ENCODE measurements around the gene GDF10.

The GDF10 gene

GRCh38 chr10:47337310-47337709 lies 37.3 kb downstream of the GDF10 start:
- DNase-seq, result no peak

- DNase-seq, result no peak
Measured at GRCh38 chr10:47339186-47339735, 39.3 kb downstream of the GDF10 start.

- DNase-seq, result no peak
Measured at GRCh38 chr10:47339759-47340607, 40.0 kb downstream of the GDF10 start.

- peak; percentile 74 for DNase-seq
Measured at GRCh38 chr10:47340608-47341170, 40.7 kb downstream of the GDF10 start.

GRCh38 chr10:47344996-47345870 lies 45.2 kb downstream of the GDF10 start:
- DNase-seq, result no peak

- DNase-seq, result no peak
Measured at GRCh38 chr10:47346581-47347302, 46.7 kb downstream of the GDF10 start.

GRCh38 chr10:47347303-47347675 lies 47.3 kb downstream of the GDF10 start:
- no peak for DNase-seq

GRCh38 chr10:47348138-47348651 lies 48.2 kb downstream of the GDF10 start, which contains the start of gene RBP3:
RBP3 (plus strand) TSS chr10:47348363; CDS start chr10:47348485, 122 bp downstream.
- no peak for DNase-seq

GRCh38 chr10:47348661-47349470 lies 48.9 kb downstream of the GDF10 start:
- no peak for DNase-seq

- no peak for DNase-seq
Measured at GRCh38 chr10:47349516-47349915, 49.5 kb downstream of the GDF10 start.

GRCh38 chr10:47349941-47350371 lies 50.0 kb downstream of the GDF10 start:
- DNase-seq, result no peak

- DNase-seq, result no peak
Measured at GRCh38 chr10:47350671-47351640, 51.0 kb downstream of the GDF10 start.

- no peak for DNase-seq
Measured at GRCh38 chr10:47351899-47352815, 52.2 kb downstream of the GDF10 start.

GRCh38 chr10:47353351-47353750 lies 53.4 kb downstream of the GDF10 start:
- no peak for DNase-seq

GRCh38 chr10:47354165-47354564 lies 54.2 kb downstream of the GDF10 start:
- no peak for DNase-seq

GRCh38 chr10:47354900-47355299 lies 54.9 kb downstream of the GDF10 start:
- DNase-seq, result no peak

- no peak for DNase-seq
Measured at GRCh38 chr10:47356708-47357107, 56.7 kb downstream of the GDF10 start.

GRCh38 chr10:47357131-47357582 lies 57.2 kb downstream of the GDF10 start:
- no peak for DNase-seq

GRCh38 chr10:47357911-47358310 lies 57.9 kb downstream of the GDF10 start:
- no peak for DNase-seq
